ENCODE results near the gene EMILIN1. TPM values are rescaled to one million over a fixed set of nuclear protein-coding genes. Genes with fewer than 3 reads are reported as not detected.
A peak's percentile ranks its signal among the peaks of the same experiment; 100 is the strongest.

EMILIN1 gene
- polyA plus RNA-seq, result 10 to 100 TPM in 2 of 4 donors, 1 to 10 TPM in 1, under 1 TPM in 1; 0.67 to 36.6 (median 13.4) TPM
- long read RNA-seq, donor 1, result 0 reads
- long read RNA-seq, donor 2, partial matches to known transcripts, result 0 of 1 reads
- long read RNA-seq, donor 2, other reads (novel, unspliced or antisense), result 0 of 1 reads
- long read RNA-seq, donor 3, partial matches to known transcripts, result 8 of 8 reads
- long read RNA-seq, donor 3, other reads (novel, unspliced or antisense), result 0 of 8 reads
- long read RNA-seq, donor 4, result 0 reads
- long read RNA-seq, donor 5, result 0 reads
- long read RNA-seq, donor 6, result 0 reads
- long read RNA-seq, donor 7, result 0 reads
- long read RNA-seq, donor 8, result 0 reads
- long read RNA-seq, donor 9, result 0 reads
- long read RNA-seq, donor 10, transcript EMILIN1-201 (8 exons, 3,943 nt), result major isoform, 6 of 21 reads
- long read RNA-seq, donor 10, partial matches to known transcripts, result 15 of 21 reads
- long read RNA-seq, donor 10, other reads (novel, unspliced or antisense), result 0 of 21 reads

GRCh38 chr2:27078267-27079194 is at the start of gene EMILIN1:
TSS of gene EMILIN1 (plus strand) at chr2:27078615. CDS start at chr2:27079066, 451 bp downstream.
- 43 to 76% (median 74%) methylated on average over 32 to 41 of the region's 41 CpGs for WGBS, 3 donors
- no peak for FAIRE-seq
- Histone ChIP-seq H3K9me3 (ENCODE audit: control insufficient read depth in 2 of 2, insufficient read depth in 1 of 2, low read depth in 1 of 2, low read length in 1 of 2) (no peaks in the 10 kb centered on the region), H3K4me1 (ENCODE audit: control insufficient read depth in 3 of 3, insufficient read depth in 2 of 3, low read depth in 1 of 3, low read length in 2 of 3) (peaks cover 0 to 8% (median 0%) of the 10 kb centered on the region in 3 donors), H3K27me3 (ENCODE audit: control insufficient read depth in 3 of 3, insufficient read depth in 3 of 3, low read length in 3 of 3) (peaks cover 0 to 8% (median 0%) of the 10 kb centered on the region in 3 donors), H3K27ac (ENCODE audit: low read depth in 1 of 3, low read length in 2 of 3) (peak within 1 kb of the TSS in 2 of 3 donors; percentile 77 to 80), H3K4me3 (ENCODE audit: low read depth in 1 of 3, low read length in 3 of 3) (peak within 1 kb of the TSS; percentile 24 to 71 (median 26)), H3K36me3 (ENCODE audit: control insufficient read depth in 3 of 3, insufficient read depth in 2 of 3, low read depth in 1 of 3, low read length in 3 of 3) (peaks cover 0 to 19% (median 0%) of the 10 kb centered on the region in 3 donors)
- peak in 1 of 2 donors; percentile 58 for DNase-seq

GRCh38 chr2:27029051-27029450 is 49.4 kb upstream of the EMILIN1 start:
- DNase-seq (peak in 1 of 2 donors; percentile 50), FAIRE-seq (no peak)
- Histone ChIP-seq H3K4me3 (ENCODE audit: low read depth in 1 of 3, low read length in 3 of 3) (no peak overlapping the region), H3K36me3 (ENCODE audit: control insufficient read depth in 3 of 3, insufficient read depth in 2 of 3, low read depth in 1 of 3, low read length in 3 of 3) (peaks cover 0 to 59% (median 0%) of the 10 kb centered on the region in 3 donors), H3K27me3 (ENCODE audit: control insufficient read depth in 3 of 3, insufficient read depth in 3 of 3, low read length in 3 of 3) (no peaks in the 10 kb centered on the region), H3K4me1 (ENCODE audit: control insufficient read depth in 3 of 3, insufficient read depth in 2 of 3, low read depth in 1 of 3, low read length in 2 of 3) (peaks cover 2 to 8% (median 6%) of the 10 kb centered on the region in 3 donors), H3K9me3 (ENCODE audit: control insufficient read depth in 2 of 2, insufficient read depth in 1 of 2, low read depth in 1 of 2, low read length in 1 of 2) (no peaks in the 10 kb centered on the region), H3K27ac (ENCODE audit: low read depth in 1 of 3, low read length in 2 of 3) (no peak overlapping the region)
- WGBS, 3 donors, result 76 to 85% (median 77%) methylated on average over 2 of the region's 2 CpGs

GRCh38 chr2:27032495-27033252 is 45.7 kb upstream of the EMILIN1 start, which contains the start of gene TMEM214:
TSS of gene TMEM214 (plus strand) at chr2:27032965. CDS start at chr2:27033016, 51 bp downstream.
- peaks cover 5 to 9% (median 8%) of the 10 kb centered on the region in 3 donors for H3K4me1 ChIP-seq (ENCODE audit: control insufficient read depth in 3 of 3, insufficient read depth in 2 of 3, low read depth in 1 of 3, low read length in 2 of 3)
- H3K27ac ChIP-seq (ENCODE audit: low read depth in 1 of 3, low read length in 2 of 3), result peak within 1 kb of the TSS; percentile 33 to 82 (median 61)
- 0% methylated on average over 73 to 76 of the region's 76 CpGs for WGBS, 3 donors
- H3K36me3 ChIP-seq (ENCODE audit: control insufficient read depth in 3 of 3, insufficient read depth in 2 of 3, low read depth in 1 of 3, low read length in 3 of 3), result peaks cover 7 to 55% (median 15%) of the 10 kb centered on the region in 3 donors
- no peaks in the 10 kb centered on the region for H3K27me3 ChIP-seq (ENCODE audit: control insufficient read depth in 3 of 3, insufficient read depth in 3 of 3, low read length in 3 of 3)
- H3K4me3 ChIP-seq (ENCODE audit: low read depth in 1 of 3, low read length in 3 of 3), result peak within 1 kb of the TSS; percentile 77 to 98 (median 94)
- H3K9me3 ChIP-seq (ENCODE audit: control insufficient read depth in 2 of 2, insufficient read depth in 1 of 2, low read depth in 1 of 2, low read length in 1 of 2), result no peaks in the 10 kb centered on the region
- peak; percentile 84 to 93 for DNase-seq
- FAIRE-seq, result no peak

- DNase-seq, result peak in 1 of 2 donors; percentile 25
- Histone ChIP-seq H3K9me3 (ENCODE audit: control insufficient read depth in 2 of 2, insufficient read depth in 1 of 2, low read depth in 1 of 2, low read length in 1 of 2) (no peaks in the 10 kb centered on the region), H3K27me3 (ENCODE audit: control insufficient read depth in 3 of 3, insufficient read depth in 3 of 3, low read length in 3 of 3) (no peaks in the 10 kb centered on the region), H3K27ac (ENCODE audit: low read depth in 1 of 3, low read length in 2 of 3) (peak overlapping the region; percentile 33 to 82 (median 61)), H3K4me1 (ENCODE audit: control insufficient read depth in 3 of 3, insufficient read depth in 2 of 3, low read depth in 1 of 3, low read length in 2 of 3) (peaks cover 5 to 9% (median 8%) of the 10 kb centered on the region in 3 donors), H3K36me3 (ENCODE audit: control insufficient read depth in 3 of 3, insufficient read depth in 2 of 3, low read depth in 1 of 3, low read length in 3 of 3) (peaks cover 13 to 56% (median 19%) of the 10 kb centered on the region in 3 donors), H3K4me3 (ENCODE audit: low read depth in 1 of 3, low read length in 3 of 3) (peak overlapping the region; percentile 77 to 98 (median 94))
- WGBS, 3 donors, result 5 to 9% (median 6%) methylated on average over 11 of the region's 11 CpGs
- no peak for FAIRE-seq
Observed at GRCh38 chr2:27033253-27033852, 45.1 kb upstream of the EMILIN1 start.

GRCh38 chr2:27038012-27038411 is 40.4 kb upstream of the EMILIN1 start:
- H3K27me3 ChIP-seq (ENCODE audit: control insufficient read depth in 3 of 3, insufficient read depth in 3 of 3, low read length in 3 of 3), result no peaks in the 10 kb centered on the region
- H3K9me3 ChIP-seq (ENCODE audit: control insufficient read depth in 2 of 2, insufficient read depth in 1 of 2, low read depth in 1 of 2, low read length in 1 of 2), result no peaks in the 10 kb centered on the region
- H3K36me3 ChIP-seq (ENCODE audit: control insufficient read depth in 3 of 3, insufficient read depth in 2 of 3, low read depth in 1 of 3, low read length in 3 of 3), result peaks cover 21 to 78% (median 35%) of the 10 kb centered on the region in 3 donors
- WGBS, 3 donors, result 92 to 96% (median 94%) methylated on average over 6 of the region's 6 CpGs
- FAIRE-seq (no peak), DNase-seq (no peak)
- no peak overlapping the region for H3K27ac ChIP-seq (ENCODE audit: low read depth in 1 of 3, low read length in 2 of 3)
- H3K4me1 ChIP-seq (ENCODE audit: control insufficient read depth in 3 of 3, insufficient read depth in 2 of 3, low read depth in 1 of 3, low read length in 2 of 3), result peaks cover 5 to 26% (median 8%) of the 10 kb centered on the region in 3 donors
- no peak overlapping the region for H3K4me3 ChIP-seq (ENCODE audit: low read depth in 1 of 3, low read length in 3 of 3)

- H3K36me3 ChIP-seq (ENCODE audit: control insufficient read depth in 3 of 3, insufficient read depth in 2 of 3, low read depth in 1 of 3, low read length in 3 of 3), result peaks cover 21 to 80% (median 35%) of the 10 kb centered on the region in 3 donors
- H3K27ac ChIP-seq (ENCODE audit: low read depth in 1 of 3, low read length in 2 of 3), result no peak overlapping the region
- WGBS, 3 donors, result 85 to 87% (median 87%) methylated on average over 17 of the region's 17 CpGs
- no peak for DNase-seq
- no peaks in the 10 kb centered on the region for H3K9me3 ChIP-seq (ENCODE audit: control insufficient read depth in 2 of 2, insufficient read depth in 1 of 2, low read depth in 1 of 2, low read length in 1 of 2)
- H3K4me3 ChIP-seq (ENCODE audit: low read depth in 1 of 3, low read length in 3 of 3), result no peak overlapping the region
- no peak for FAIRE-seq
- H3K4me1 ChIP-seq (ENCODE audit: control insufficient read depth in 3 of 3, insufficient read depth in 2 of 3, low read depth in 1 of 3, low read length in 2 of 3), result peaks cover 5 to 33% (median 5%) of the 10 kb centered on the region in 3 donors
- no peaks in the 10 kb centered on the region for H3K27me3 ChIP-seq (ENCODE audit: control insufficient read depth in 3 of 3, insufficient read depth in 3 of 3, low read length in 3 of 3)
Observed at GRCh38 chr2:27038631-27039339, 39.6 kb upstream of the EMILIN1 start.

GRCh38 chr2:27039426-27039825 is 39.0 kb upstream of the EMILIN1 start:
- Histone ChIP-seq H3K27ac (ENCODE audit: low read depth in 1 of 3, low read length in 2 of 3) (no peak overlapping the region), H3K36me3 (ENCODE audit: control insufficient read depth in 3 of 3, insufficient read depth in 2 of 3, low read depth in 1 of 3, low read length in 3 of 3) (peaks cover 21 to 80% (median 35%) of the 10 kb centered on the region in 3 donors), H3K9me3 (ENCODE audit: control insufficient read depth in 2 of 2, insufficient read depth in 1 of 2, low read depth in 1 of 2, low read length in 1 of 2) (no peaks in the 10 kb centered on the region), H3K27me3 (ENCODE audit: control insufficient read depth in 3 of 3, insufficient read depth in 3 of 3, low read length in 3 of 3) (no peaks in the 10 kb centered on the region), H3K4me3 (ENCODE audit: low read depth in 1 of 3, low read length in 3 of 3) (no peak overlapping the region), H3K4me1 (ENCODE audit: control insufficient read depth in 3 of 3, insufficient read depth in 2 of 3, low read depth in 1 of 3, low read length in 2 of 3) (peaks cover 0 to 30% (median 0%) of the 10 kb centered on the region in 3 donors)
- no peak for FAIRE-seq
- no peak for DNase-seq
- WGBS, 3 donors, result 87 to 93% (median 89%) methylated on average over 6 of the region's 6 CpGs

Measured in small intestine (tissue), 16 donors.